ENCODE measurements around the gene FKRP. TPM values are rescaled to one million over a fixed set of nuclear protein-coding genes. Genes with fewer than 3 reads are reported as not detected.

Gene FKRP
- total RNA-seq, 2 experiments from 2014 or later, result 15.5 to 18.9 TPM

GRCh38 chr19:46753420-46754155 lies 7.7 kb downstream of the FKRP start:
- TF ChIP-seq EZH2phosphoT487 (IDR thresholded peaks at IDR 0.05; ENCODE audit: borderline replicate concordance, low read depth, low read length) (no peak), CTCF (conservative IDR thresholded peaks at IDR 0.05; ENCODE audit: low read length) (peak; percentile 87)
- intact Hi-C loops (cut with micrococcal nuclease; ENCODE audit: unreplicated experiment), result no loop called here
- no TSS peak for BruUV-seq (replicated peaks)
- Histone ChIP-seq H3K4me3 (ENCODE audit: low read depth, low read length, poor library complexity, severe bottlenecking) (no peak overlapping the region), H3K27ac (ENCODE audit: low read depth, low read length, poor library complexity, severe bottlenecking) (no peak overlapping the region), H2AFZ (ENCODE audit: low read length) (no peak overlapping the region), H4K20me1 (ENCODE audit: insufficient read depth, low read length) (no peaks in the 10 kb centered on the region), H3K4me2 (ENCODE audit: low read length) (0 out of 2 replicates have a peak overlapping the region, but pooled peaks have one; percentile 12), H3K9me3 (ENCODE audit: low read length) (no peaks in the 10 kb centered on the region), H3K4me1 (ENCODE audit: insufficient read depth, low read length, poor library complexity, severe bottlenecking) (peaks cover 24% of the 10 kb centered on the region), H3K36me3 (ENCODE audit: insufficient read depth, low read length) (peaks cover 26% of the 10 kb centered on the region; the same call in 1 of the 2 replicates), H3K79me2 (ENCODE audit: insufficient read depth, low read depth, low read length) (no peaks in the 10 kb centered on the region), H3K9me2 (ENCODE audit: insufficient read depth, low read length) (no peaks in the 10 kb centered on the region)
- ChIA-PET POLR2A (no interaction called here), CTCF (ENCODE audit: unreplicated experiment) (interaction anchor here (1.0 kb wide), 1 partner anchor 88 kb away, joined by 3 read pairs; no protein-coding TSS in a partner anchor)
- DNase-seq (ENCODE audit: low spot score), result peak; percentile 81

- BruUV-seq (replicated peaks), result no TSS peak
- Histone ChIP-seq H3K27ac (ENCODE audit: low read depth, low read length, poor library complexity, severe bottlenecking) (no peak overlapping the region), H3K4me1 (ENCODE audit: insufficient read depth, low read length, poor library complexity, severe bottlenecking) (peaks cover 18% of the 10 kb centered on the region), H3K4me2 (ENCODE audit: low read length) (no peak overlapping the region), H3K4me3 (ENCODE audit: low read depth, low read length, poor library complexity, severe bottlenecking) (no peak overlapping the region), H3K9me3 (ENCODE audit: low read length) (no peaks in the 10 kb centered on the region), H3K9me2 (ENCODE audit: insufficient read depth, low read length) (no peaks in the 10 kb centered on the region), H2AFZ (ENCODE audit: low read length) (no peak overlapping the region), H3K79me2 (ENCODE audit: insufficient read depth, low read depth, low read length) (no peaks in the 10 kb centered on the region), H3K36me3 (ENCODE audit: insufficient read depth, low read length) (peaks cover 20% of the 10 kb centered on the region; the same call in 1 of the 2 replicates), H4K20me1 (ENCODE audit: insufficient read depth, low read length) (no peaks in the 10 kb centered on the region)
- ChIA-PET CTCF (ENCODE audit: unreplicated experiment) (no interaction called here), POLR2A (no interaction called here)
- DNase-seq (ENCODE audit: low spot score), result no peak
- no peak for TF ChIP-seq CTCF (conservative IDR thresholded peaks at IDR 0.05; ENCODE audit: low read length)
- no peak for TF ChIP-seq EZH2phosphoT487 (IDR thresholded peaks at IDR 0.05; ENCODE audit: borderline replicate concordance, low read depth, low read length)
- intact Hi-C loops (cut with micrococcal nuclease; ENCODE audit: unreplicated experiment), result loop anchor here (5.0 kb wide), 2 partner anchors 67 to 237 kb away; no protein-coding TSS in a partner anchor
Observed at GRCh38 chr19:46755077-46755852, 9.4 kb downstream of the FKRP start.
